DND-41 (cell line): Measurements from ENCODE around the gene ZFAND6.
"Not testable (repeated sequence)": the region's sequence is repeated elsewhere in the genome, so short reads cannot be mapped to it uniquely, and the experiment has no call there.

ENCODE experiments used
- ATAC-seq: fragments of 200-7000 bp; cut with Tn5 transposase; 3 replicates; pipeline ENCODE4 v1.9.1; 2021; ENCODE audit warnings: low read depth; ENCODE audit not compliant: insufficient read depth
- DNase-seq: peaks from one replicate; pipeline ENCODE4 v3.0.0-alpha.2; 2020
- H2AFZ ChIP-seq: 2 replicates; pipeline ENCODE4 v1.6.0; 2012; ENCODE audit warnings: low read depth, low read length
- H3K27ac ChIP-seq: 2 replicates; pipeline ENCODE4 v1.5.1; 2012; ENCODE audit warnings: low read length, inconsistent platforms
- H3K27me3 ChIP-seq: fragments of 200-600 bp; sonication (generic); 2 replicates; pipeline ENCODE4 v1.6.0; 2012; ENCODE audit warnings: low read length, mild to moderate bottlenecking, inconsistent platforms; ENCODE audit not compliant: insufficient read depth, poor library complexity
- H3K36me3 ChIP-seq: 2 replicates; pipeline ENCODE4 v1.5.1; 2012; ENCODE audit warnings: low read length, inconsistent platforms; ENCODE audit not compliant: insufficient read depth
- H3K4me1 ChIP-seq: 2 replicates; pipeline ENCODE4 v1.5.1; 2012; ENCODE audit warnings: mild to moderate bottlenecking, low read length; ENCODE audit not compliant: insufficient read depth
- H3K4me2 ChIP-seq: 2 replicates; pipeline ENCODE4 v1.6.0; 2012; ENCODE audit warnings: mild to moderate bottlenecking, moderate library complexity, low read length, inconsistent platforms; ENCODE audit not compliant: insufficient read depth
- H3K4me3 ChIP-seq, 2 experiments: fragments of 200-600 bp in 1 of 2; shearing (Covaris generic) in 1 of 2; 2 replicates each; pipeline ENCODE4 v1.5.1; 2012 to 2016; ENCODE audit warnings: inconsistent platforms in 2 of 2, low read length in 2 of 2, mild to moderate bottlenecking in 2 of 2, low read depth in 1 of 2, moderate library complexity in 1 of 2
- H3K79me2 ChIP-seq: 2 replicates; pipeline ENCODE4 v1.6.0; 2012; ENCODE audit warnings: low read length, inconsistent platforms; ENCODE audit not compliant: insufficient read depth
- H3K9ac ChIP-seq: 2 replicates; pipeline ENCODE4 v1.6.0; 2012; ENCODE audit warnings: low read depth, mild to moderate bottlenecking, inconsistent platforms, low read length, moderate library complexity
- H3K9me3 ChIP-seq: 2 replicates; pipeline ENCODE4 v1.5.1; 2012; ENCODE audit warnings: low read length, moderate library complexity, mild to moderate bottlenecking, inconsistent platforms; ENCODE audit not compliant: insufficient read depth, severe bottlenecking
- H4K20me1 ChIP-seq: 2 replicates; pipeline ENCODE4 v1.6.0; 2012; ENCODE audit warnings: low read length; ENCODE audit not compliant: insufficient read depth
- CTCF ChIP-seq: IDR thresholded peaks from 2 replicates; pipeline ENCODE4 v1.5.1; 2012; ENCODE audit warnings: borderline replicate concordance, low read length, moderate library complexity, mild to moderate bottlenecking; ENCODE audit not compliant: poor library complexity, severe bottlenecking; ENCODE audit errors: extremely low read depth
- EZH2 ChIP-seq: IDR thresholded peaks from 3 replicates; pipeline ENCODE4 v1.6.1; 2012; ENCODE audit warnings: borderline replicate concordance, low read depth, mild to moderate bottlenecking, moderate library complexity, low read length, inconsistent platforms; ENCODE audit not compliant: severe bottlenecking

The ZFAND6 gene

DNA sequence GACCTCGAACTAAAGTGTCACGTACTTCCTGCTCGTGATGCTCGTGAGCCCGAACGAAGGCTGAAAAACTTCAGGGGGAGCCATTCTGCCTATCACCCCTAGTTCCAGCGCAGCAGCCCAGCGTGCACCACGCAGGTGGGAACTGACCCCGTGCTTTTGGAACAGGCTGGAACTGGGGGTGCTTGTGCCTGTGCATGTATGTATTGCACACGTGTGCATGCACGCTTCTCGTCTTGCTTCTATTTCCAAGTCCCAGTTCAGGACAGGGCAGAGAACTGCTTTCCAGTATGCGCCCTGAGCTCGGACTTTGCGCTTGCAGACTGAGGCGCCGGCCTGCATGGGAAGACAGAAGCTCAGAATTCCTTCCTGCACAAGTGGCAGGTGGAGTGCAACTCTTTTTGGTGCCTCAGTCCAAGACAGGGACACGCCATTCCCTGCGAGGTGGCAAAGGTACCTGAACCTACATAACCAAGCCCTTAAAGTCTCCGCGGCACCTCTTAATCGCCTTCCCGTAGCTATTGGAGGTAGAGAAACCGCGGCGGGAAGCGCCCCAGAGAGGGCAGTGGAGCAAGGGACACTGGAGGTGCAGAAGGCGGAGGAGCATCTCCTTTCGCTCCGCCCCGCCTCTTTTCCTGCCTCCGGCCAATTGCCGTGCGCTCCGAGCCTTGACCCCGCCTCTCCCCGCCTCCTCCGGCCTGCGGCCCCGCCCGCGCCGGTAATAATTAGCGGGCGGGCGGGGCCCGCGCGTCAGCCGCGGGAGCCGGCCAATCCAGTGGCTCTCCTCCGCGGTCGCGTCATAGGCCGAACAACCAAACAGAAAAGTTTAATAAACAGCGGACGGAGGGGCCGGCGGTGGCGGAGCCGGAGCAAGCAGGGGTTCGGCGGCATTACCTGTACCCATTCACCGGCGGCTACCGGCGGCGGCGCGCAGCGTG lies at the start of gene ZFAND6:
ZFAND6 (plus strand) TSS at position 826 of the 935 bp plus-strand sequence. CDS start 60,669 bp downstream, outside the sequence.
- no peaks in the 10 kb centered on the region for H3K9me3 ChIP-seq
- no peaks in the 10 kb centered on the region; the same call in 1 of the 2 replicates for H4K20me1 ChIP-seq
- no peaks in the 10 kb centered on the region for H3K36me3 ChIP-seq
- H3K9ac ChIP-seq = peak within 1 kb of the TSS; percentile 79
- H3K4me3 ChIP-seq = peak within 1 kb of the TSS; percentile 64 to 78
- DNase-seq (peak; percentile 92), ATAC-seq (peak; percentile 84)
- peak; percentile 24 for TF ChIP-seq CTCF
- TF ChIP-seq EZH2 = no peak
- peak within 1 kb of the TSS; percentile 70 for H3K27ac ChIP-seq
- peaks cover 42% of the 10 kb centered on the region for H3K79me2 ChIP-seq
- peak within 1 kb of the TSS; percentile 99 for H3K4me2 ChIP-seq
- peaks cover 32% of the 10 kb centered on the region for H3K4me1 ChIP-seq
- no peaks in the 10 kb centered on the region for H3K27me3 ChIP-seq
- peak within 1 kb of the TSS; percentile 94 for H2AFZ ChIP-seq

- Histone ChIP-seq H4K20me1 (no peaks in the 10 kb centered on the region), H3K4me2 (no peak overlapping the region), H3K79me2 (no peaks in the 10 kb centered on the region), H2AFZ (no peak overlapping the region), H3K27ac (no peak overlapping the region), H3K27me3 (no peaks in the 10 kb centered on the region), H3K4me1 (no peaks in the 10 kb centered on the region), H3K4me3 (no peak overlapping the region), H3K36me3 (no peaks in the 10 kb centered on the region), H3K9me3 (no peaks in the 10 kb centered on the region), H3K9ac (no peak overlapping the region)
- ATAC-seq (no peak), DNase-seq (no peak)
- TF ChIP-seq EZH2 = no peak
- no peak for TF ChIP-seq CTCF
Measured at GRCh38 chr15:80010131-80010673, 49.3 kb upstream of the ZFAND6 start.

DNA sequence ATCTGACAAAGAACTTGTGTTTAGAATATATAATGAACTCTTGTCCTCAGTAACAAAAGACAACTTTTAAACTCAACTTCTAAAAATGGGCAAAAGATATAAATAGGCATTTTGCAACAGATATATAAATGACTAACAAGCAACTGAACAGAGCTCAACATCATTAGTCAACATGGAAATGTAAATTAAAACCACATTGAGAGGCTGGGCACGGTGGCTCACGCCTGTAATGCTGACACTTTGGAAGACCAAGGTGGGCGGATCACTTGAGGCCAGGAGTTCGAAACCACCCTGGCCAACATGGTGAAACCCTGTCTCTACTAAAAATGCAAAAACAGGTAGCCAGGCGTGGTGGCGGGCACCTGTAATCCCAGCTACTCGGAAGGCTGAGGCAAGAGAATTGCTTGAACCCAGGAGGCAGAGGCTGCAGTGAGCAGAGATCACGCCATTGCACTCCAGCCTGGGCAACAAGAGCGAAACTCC lies 48.4 kb upstream of the ZFAND6 start:
- ATAC-seq, H3K9ac ChIP-seq, H3K4me2 ChIP-seq, H2AFZ ChIP-seq, DNase-seq, H3K27ac ChIP-seq, H3K4me1 ChIP-seq, H3K36me3 ChIP-seq, H3K79me2 ChIP-seq, H4K20me1 ChIP-seq, H3K9me3 ChIP-seq, H3K27me3 ChIP-seq, H3K4me3 ChIP-seq: not testable (repeated sequence)

DNA sequence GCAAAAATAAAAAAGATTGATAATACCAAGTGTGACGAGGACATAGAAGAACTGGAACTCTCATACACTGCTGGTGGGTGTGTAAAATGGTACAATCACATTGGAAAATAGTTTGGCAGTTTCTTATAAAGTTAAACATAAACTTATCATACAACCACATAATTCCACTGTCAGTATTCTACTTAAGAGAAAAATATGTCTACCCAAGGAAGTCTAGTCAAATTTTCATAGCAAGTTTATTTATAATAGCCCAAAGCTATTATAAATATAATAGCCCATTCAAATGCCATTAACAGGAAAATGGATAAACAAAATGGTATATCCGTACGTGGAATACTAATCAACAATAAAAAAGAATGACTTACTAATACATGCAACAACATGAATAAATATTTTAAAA lies 47.9 kb upstream of the ZFAND6 start:
- Histone ChIP-seq H3K4me2 (no peak overlapping the region), H3K79me2 (no peaks in the 10 kb centered on the region), H3K4me3 (no peak overlapping the region), H3K9me3 (no peaks in the 10 kb centered on the region), H3K36me3 (no peaks in the 10 kb centered on the region), H3K9ac (no peak overlapping the region), H3K27me3 (no peaks in the 10 kb centered on the region), H3K4me1 (no peaks in the 10 kb centered on the region), H2AFZ (no peak overlapping the region), H3K27ac (no peak overlapping the region), H4K20me1 (no peaks in the 10 kb centered on the region)
- no peak for TF ChIP-seq EZH2
- TF ChIP-seq CTCF = no peak
- DNase-seq (no peak), ATAC-seq (no peak)
